UCSD-AML1 (cell line): ENCODE results near the gene IFNW1.
"Not testable (repeated sequence)": the region's sequence is repeated elsewhere in the genome, so short reads cannot be mapped to it uniquely, and the experiment has no call there.

ENCODE experiments used
- DNase-seq: peaks from one replicate; lab custom pipeline; 2025; ENCODE audit not compliant: unreplicated experiment; lab: John Stamatoyannopoulos, UW

IFNW1 gene

GRCh38 chr9:21141427-21141882 lies at the start of gene IFNW1:
TSS of gene IFNW1 (minus strand) at chr9:21141832. CDS start at chr9:21141570, 262 bp downstream.
- DNase-seq: no peak

DNA sequence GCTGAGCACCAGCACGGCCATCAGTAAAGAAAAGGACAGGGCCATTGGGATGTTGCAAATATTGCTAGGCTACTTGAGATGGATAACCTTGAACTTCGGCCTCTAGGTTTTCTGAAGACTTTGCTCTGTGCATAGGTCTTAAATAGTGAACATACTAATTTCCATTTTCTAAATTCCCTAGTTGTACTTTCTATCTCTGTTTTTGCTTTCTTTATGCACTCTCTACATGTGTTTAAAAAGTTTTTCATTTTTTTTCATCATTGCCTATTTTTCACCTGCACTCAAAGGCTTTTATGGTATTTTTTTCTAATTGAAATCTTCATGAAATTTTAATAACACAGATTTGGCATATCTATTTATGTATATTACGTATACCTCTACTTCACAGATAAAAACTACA lies 45.9 kb upstream of the IFNW1 start, which contains the start of gene IFNA4:
IFNA4 (minus strand) TSS at position 101 of the 400 bp plus-strand sequence; CDS start at position 45, 56 bp downstream.
- DNase-seq: not testable (repeated sequence)

DNA sequence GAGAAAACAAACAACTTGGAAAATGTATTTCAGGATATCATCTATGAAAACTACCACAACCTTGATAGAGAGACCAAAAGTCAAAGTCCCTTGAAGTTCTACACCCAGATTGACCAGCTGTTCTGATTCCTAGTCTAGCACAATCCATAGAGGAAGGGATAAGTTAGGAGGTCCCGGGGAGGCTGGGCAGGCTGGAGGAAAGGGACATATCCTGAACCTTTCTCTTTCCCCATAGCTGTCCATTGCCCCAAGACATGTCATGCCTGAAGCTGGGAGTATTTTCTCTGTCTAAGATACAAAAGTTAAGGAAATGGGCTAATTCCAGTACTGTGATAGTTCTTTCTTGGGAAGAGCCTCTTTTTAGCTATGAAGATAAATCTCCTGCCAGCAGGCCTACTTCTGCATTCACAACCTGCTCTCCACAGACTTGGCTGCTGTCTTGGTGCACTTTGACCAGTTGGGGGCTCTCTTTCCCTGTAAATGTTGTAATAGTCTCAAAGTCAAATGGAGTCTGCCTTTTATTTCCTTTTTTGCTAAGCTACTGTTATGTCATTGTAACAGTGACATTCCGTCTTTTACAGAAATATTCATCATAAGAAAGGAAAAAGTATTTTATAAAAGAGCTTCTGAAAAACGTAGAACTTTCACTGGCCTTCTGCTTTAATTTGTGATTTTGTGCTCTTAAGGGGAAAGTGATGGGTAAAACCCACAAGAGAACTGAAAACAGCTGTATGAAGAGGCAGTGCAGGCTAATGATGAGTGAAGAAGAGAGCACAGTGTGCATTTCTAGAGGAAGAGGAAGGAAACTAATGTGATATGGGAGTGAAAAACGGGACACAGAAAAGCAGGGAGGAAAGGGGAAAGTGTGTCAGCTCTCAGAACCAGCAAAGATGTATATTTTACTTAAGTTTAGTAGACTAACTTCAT lies 41.4 kb upstream of the IFNW1 start:
- peak; percentile 22 for DNase-seq

DNA sequence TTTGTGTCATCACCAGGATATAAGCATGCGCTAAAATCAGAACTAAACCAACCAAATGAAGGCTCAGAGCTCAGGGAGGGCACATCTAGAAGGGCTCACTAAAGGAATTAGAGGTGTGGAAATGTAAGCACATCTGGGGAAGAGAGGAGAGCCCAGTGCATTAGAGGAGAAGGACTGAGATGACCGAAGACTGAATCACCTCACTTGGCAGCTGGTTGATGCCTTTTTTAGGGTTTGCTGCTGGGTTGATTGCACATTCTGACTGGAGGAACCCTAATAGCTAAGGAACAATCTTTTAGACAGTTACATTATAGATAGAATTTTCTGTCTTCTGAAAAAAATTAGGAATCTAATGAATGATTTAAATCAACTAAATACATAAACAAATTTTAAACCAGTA lies 33.0 kb upstream of the IFNW1 start:
- DNase-seq: no peak

- no peak for DNase-seq
These were observed 30.5 kb upstream of the IFNW1 start for GRCh38 chr9:21172156-21172555.

GRCh38 chr9:21171351-21171750 lies 29.7 kb upstream of the IFNW1 start:
- DNase-seq: no peak

- DNase-seq: not testable (repeated sequence)
These were observed 24.9 kb upstream of the IFNW1 start, which contains the start of gene IFNA21 for GRCh38 chr9:21166560-21166959. TSS of gene IFNA21 (minus strand) at chr9:21166660. CDS start at chr9:21166612, 48 bp downstream.

- no peak for DNase-seq
These were observed 23.9 kb upstream of the IFNW1 start for GRCh38 chr9:21165516-21165915.

- DNase-seq: peak; percentile 40
These were observed 18.5 kb upstream of the IFNW1 start for GRCh38 chr9:21160178-21160577.

- DNase-seq: no peak
These were observed 13.9 kb upstream of the IFNW1 start for GRCh38 chr9:21155501-21155900.

- peak; percentile 30 for DNase-seq
These were observed 12.5 kb upstream of the IFNW1 start for GRCh38 chr9:21154018-21154608.

DNA sequence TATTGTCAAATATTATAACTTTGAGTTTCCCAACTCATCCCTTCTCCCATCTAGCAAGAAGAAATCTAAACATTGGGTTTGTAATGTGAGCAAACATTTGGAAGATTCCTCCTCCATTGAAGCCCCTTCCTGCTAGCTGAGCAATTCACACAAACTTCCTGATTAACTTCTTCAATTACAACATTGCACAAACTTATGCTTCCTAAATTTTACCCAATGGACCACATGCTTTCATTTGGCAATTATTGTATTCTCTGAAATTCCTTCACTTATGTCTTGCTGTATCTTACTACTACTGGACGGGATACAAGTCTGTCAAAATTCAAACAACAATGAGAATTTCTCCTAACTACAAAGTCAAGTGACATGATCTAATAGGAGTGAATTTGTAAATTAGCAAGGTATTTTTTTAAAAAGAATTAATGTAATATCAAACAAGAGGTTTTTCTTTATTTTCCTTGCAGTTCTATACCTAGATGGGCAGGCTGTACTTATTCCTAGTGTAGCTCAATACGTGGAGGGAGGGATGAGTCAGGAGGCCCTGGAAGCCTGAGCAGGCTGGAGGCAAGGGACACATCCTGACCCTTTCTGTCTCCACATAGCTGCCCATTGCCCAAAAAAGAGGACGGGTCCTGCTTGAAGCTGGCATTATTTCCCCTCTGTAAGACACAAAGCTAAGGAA lies 11.8 kb upstream of the IFNW1 start:
- no peak for DNase-seq

DNA sequence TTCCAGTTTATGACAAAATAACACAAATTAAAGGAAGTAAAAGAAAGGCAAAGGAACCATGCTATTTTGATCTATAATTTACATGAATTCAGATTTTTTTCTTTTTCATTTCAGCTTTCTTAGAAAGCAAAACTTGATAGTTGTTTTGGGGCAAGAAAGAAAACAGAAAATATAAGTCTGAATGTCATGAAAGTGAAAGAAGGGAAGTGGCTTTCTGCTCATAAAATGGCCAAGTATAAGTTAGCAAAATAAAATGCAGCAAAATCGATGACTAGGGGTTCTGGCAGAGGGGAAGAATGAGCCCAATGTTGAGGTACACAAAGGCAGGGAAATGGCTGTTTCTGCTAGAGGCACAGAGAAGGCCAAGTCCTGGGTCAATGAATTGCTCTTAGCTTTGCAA lies 3.0 kb upstream of the IFNW1 start:
- no peak for DNase-seq

GRCh38 chr9:21137020-21137419 lies 4.6 kb downstream of the IFNW1 start:
- DNase-seq: no peak

GRCh38 chr9:21135736-21136135 lies 5.9 kb downstream of the IFNW1 start:
- no peak for DNase-seq

- DNase-seq: not testable (repeated sequence)
These were observed 13.4 kb downstream of the IFNW1 start for GRCh38 chr9:21128186-21128585.

DNA sequence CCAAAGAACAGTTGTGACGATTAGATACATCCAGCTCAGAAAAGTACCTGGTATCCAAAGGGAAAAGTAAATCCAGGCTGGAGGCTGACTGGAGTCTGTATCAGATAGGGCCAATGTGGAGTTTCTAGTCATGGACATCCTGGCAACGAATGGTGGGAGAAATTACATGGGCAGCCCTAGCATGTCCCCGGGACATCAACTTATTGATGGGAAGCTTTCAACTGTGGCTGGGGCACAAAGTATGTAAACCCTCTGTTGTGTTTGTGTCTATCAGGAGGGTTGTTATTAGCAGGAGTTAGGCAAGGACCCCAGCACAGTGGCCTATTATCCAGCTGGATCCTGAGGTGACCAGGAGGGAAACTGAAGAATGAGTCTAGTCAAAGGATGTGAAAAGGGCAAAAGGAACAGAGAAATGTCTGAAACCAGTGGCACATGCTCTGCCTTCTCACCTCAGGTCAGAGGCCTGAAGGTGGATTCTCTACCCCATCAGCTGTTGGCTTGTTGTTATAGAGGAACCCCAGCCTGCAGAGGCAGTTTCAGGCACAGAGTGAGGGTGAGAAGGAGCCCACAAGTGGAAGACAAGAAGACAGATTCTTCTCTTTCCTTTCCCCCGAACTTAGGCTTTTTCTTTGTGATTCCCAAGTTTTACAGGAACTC lies 19.9 kb downstream of the IFNW1 start:
- DNase-seq: no peak

DNA sequence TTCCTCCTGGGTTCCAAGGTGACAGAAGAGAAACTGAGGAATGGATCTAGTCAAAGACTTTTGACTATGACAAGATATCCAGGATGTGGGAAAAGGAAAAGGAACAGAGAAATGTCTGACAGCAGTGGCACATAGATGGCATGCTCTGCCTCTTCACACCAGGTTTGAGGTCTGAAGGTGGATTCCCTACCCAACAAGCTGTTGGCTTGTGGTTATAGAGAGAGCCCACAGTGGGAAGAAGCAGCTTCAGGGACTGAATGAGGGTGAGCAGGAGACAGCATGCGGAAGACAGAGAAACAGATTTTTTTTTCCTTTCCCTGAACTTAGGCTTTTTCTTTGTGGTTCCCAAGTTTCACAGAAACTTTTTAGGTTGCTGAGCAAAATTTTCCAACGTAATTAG lies 20.6 kb downstream of the IFNW1 start:
- DNase-seq: no peak

GRCh38 chr9:21119093-21119770 lies 22.4 kb downstream of the IFNW1 start:
- DNase-seq: peak; percentile 51

DNA sequence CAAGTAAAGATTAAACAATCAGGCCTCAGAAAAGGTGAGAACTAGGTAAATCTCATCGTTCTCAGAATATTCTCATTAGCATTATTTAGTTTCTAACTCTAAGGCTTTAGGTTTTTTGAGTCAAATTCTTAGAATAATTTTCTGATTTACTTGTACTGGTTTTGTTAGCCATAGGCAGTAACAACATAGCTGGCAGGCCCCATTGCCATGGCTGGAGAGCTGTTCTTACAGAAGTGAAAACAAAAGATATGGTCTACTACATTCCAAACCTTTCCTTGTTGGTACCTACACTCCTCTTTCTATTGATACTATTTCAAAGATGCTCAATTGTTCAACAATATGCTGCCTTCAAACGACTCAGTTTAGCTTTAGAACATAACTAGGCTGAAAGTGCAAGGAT lies 27.3 kb downstream of the IFNW1 start:
- no peak for DNase-seq
